Esophagus squamous epithelium (tissue), 4 donors: Measurements from ENCODE around the gene LIPH.

Experiments
- CTCF ChIP-seq, 6 experiments: fragments of 450-650 bp in 4 of 6; fragments of 200-600 bp in 2 of 6; sonication (generic) in 2 of 6; IDR thresholded peaks; one replicate each; pipeline ENCODE4 v1.5.1; 2016 to 2019; ENCODE audit warnings: antibody characterized with exemption in 6 of 6, mild to moderate bottlenecking in 4 of 6, moderate library complexity in 4 of 6
- POLR2A ChIP-seq, 4 donors: fragments of 450-650 bp; IDR thresholded peaks; one replicate each; pipeline ENCODE4 v1.6.1; 2017; ENCODE audit warnings: antibody characterized with exemption in 4 of 4, mild to moderate bottlenecking in 4 of 4, moderate library complexity in 3 of 4

DNA sequence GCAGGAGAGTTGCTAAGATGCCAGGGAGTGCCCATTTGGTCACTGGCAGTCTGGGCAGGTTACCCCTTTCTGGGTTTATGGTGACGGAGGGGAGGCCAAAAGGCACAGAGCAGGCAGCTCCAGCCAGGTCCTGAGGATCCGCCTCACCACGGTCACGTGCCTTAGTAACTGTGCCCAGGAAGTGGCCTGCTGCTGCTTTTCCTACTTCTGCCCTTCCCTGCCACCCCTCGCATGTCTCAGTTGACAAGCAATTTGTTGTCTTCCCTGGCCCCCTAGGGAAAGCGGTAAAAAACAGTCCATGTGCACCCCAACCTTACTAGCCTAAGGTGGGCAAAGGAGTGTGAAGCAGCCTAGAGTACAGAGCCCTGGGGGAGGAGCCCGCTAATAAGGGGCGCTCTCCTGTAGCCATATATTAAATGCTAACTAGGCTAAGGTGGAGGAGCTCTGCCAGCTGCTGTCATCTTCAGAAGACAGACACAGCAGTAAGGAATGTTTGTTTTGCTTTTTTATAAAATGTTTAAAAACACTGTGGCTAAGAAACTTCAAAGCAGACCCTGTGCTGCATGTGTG is 9.1 kb upstream of the LIPH start:
- TF ChIP-seq CTCF (IDR thresholded peaks at IDR 0.05), result no peak
- TF ChIP-seq POLR2A (IDR thresholded peaks at IDR 0.05), result no peak
